ENCODE results near the gene NUB1. TPM values are rescaled to one million over a fixed set of nuclear protein-coding genes. Genes with fewer than 3 reads are reported as not detected.

The NUB1 gene
- total and polyA plus RNA-seq, 7 experiments from 2014 or later, result 58.1 to 116 (median 80.1) TPM

DNA sequence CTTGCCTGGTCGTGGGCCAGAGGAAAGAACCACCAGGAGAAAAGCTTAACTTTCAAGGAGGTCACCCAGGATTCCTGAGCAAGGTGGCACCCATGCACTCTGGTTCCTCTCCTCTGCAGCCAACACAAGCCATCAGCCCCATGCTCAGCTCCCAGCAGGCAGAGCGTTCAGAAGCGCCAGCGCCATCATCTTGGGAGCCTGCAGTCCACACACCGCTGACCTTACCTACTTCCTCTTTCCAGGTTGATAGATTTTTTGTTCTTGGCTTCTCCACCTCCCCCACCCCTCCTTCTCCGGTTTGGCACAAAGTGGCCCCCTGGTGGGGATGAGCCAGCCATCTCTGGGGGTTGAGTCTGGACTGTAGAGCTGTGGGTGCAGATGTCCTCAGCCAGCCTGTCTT lies 69.9 kb downstream of the NUB1 start:
- H3K4me3 ChIP-seq (ENCODE audit: low read length), result no peak overlapping the region
- Mint-ChIP-seq H3K36me3 (no peaks in the 10 kb centered on the region), H3K4me3 (peak overlapping the region in 2 of 10 donors; percentile 5 to 82), H3K27me3 (peaks cover 19 to 69% (median 27%) of the 10 kb centered on the region in 5 donors), H3K27ac (no peak overlapping the region), H3K9me3 (no peaks in the 10 kb centered on the region), H3K4me1 (peaks cover 11 to 24% (median 19%) of the 10 kb centered on the region in 7 donors)
- H3K36me3 ChIP-seq (ENCODE audit: control insufficient read depth in 2 of 3, insufficient read depth in 3 of 3, low read length in 3 of 3), result no peaks in the 10 kb centered on the region
- intact Hi-C loops (cut with micrococcal nuclease), result loop anchor here in 1 of 2 donors (5.0 kb wide), 1 partner anchor 36 kb away; no protein-coding TSS in a partner anchor
- DNase-seq, result no peak
- POLR2A ChIA-PET, result no interaction called here
- H3K9me3 ChIP-seq (ENCODE audit: control insufficient read depth in 2 of 3, low read length in 3 of 3), result no peaks in the 10 kb centered on the region
- CTCF ChIA-PET, result interaction anchor here (1.0 to 1.1 kb wide), 2 partner anchors 26 to 43 kb away, joined by 3 read pairs; no protein-coding TSS in a partner anchor
- no peak overlapping the region for H3K27ac ChIP-seq (ENCODE audit: low read depth, low read length)
- H3K4me1 ChIP-seq (ENCODE audit: control insufficient read depth in 2 of 2, insufficient read depth in 2 of 2, low read length in 2 of 2), result peaks cover 11 to 24% of the 10 kb centered on the region in 2 donors
- ATAC-seq, result no peak
- peaks cover 0 to 8% of the 10 kb centered on the region in 2 donors for H3K27me3 ChIP-seq (ENCODE audit: control insufficient read depth in 2 of 2, insufficient read depth in 2 of 2, low read length in 2 of 2)

DNA sequence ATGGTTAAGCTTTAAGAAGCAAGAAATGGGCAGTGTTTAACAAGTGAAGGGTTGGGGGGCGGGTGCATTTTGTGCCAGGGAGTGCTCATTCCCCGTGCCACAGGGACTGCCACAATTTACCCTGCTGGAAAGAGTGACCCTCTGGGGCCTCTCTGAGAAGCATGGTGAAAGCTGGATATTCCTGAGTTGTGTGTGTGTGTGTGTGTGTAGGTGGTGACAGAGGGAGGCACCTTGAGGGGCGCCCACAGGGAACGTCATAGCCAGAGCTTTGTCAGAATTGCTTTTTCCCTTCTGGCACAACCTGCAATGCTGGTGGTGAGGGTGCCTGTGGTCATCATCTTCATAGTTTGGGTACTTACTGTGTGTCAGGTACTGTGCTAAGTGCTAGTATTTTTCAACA lies 70.7 kb downstream of the NUB1 start:
- DNase-seq (no peak), ATAC-seq (no peak)
- Histone ChIP-seq H3K27ac (ENCODE audit: low read depth, low read length) (no peak overlapping the region), H3K4me3 (ENCODE audit: low read length) (no peak overlapping the region), H3K36me3 (ENCODE audit: control insufficient read depth in 2 of 3, insufficient read depth in 3 of 3, low read length in 3 of 3) (no peaks in the 10 kb centered on the region), H3K27me3 (ENCODE audit: control insufficient read depth in 2 of 2, insufficient read depth in 2 of 2, low read length in 2 of 2) (peaks cover 0 to 8% of the 10 kb centered on the region in 2 donors), H3K4me1 (ENCODE audit: control insufficient read depth in 2 of 2, insufficient read depth in 2 of 2, low read length in 2 of 2) (peaks cover 11 to 24% of the 10 kb centered on the region in 2 donors), H3K9me3 (ENCODE audit: control insufficient read depth in 2 of 3, low read length in 3 of 3) (no peaks in the 10 kb centered on the region)
- Mint-ChIP-seq H3K27ac (no peak overlapping the region), H3K4me1 (peaks cover 11 to 24% (median 19%) of the 10 kb centered on the region in 7 donors), H3K36me3 (no peaks in the 10 kb centered on the region), H3K9me3 (peaks cover 0 to under 1% (median 0%) of the 10 kb centered on the region in 11 donors), H3K4me3 (no peak overlapping the region), H3K27me3 (peaks cover 19 to 70% (median 27%) of the 10 kb centered on the region in 5 donors)
- intact Hi-C loops (cut with micrococcal nuclease), result loop anchor here in 1 of 2 donors (5.0 kb wide), 1 partner anchor 35 kb away; no protein-coding TSS in a partner anchor
- POLR2A ChIA-PET, result interaction anchor here (0.6 kb wide), 1 partner anchor 41 kb away, joined by 5 read pairs; no protein-coding TSS in a partner anchor
- CTCF ChIA-PET, result interaction anchor here (1.0 to 1.1 kb wide), 2 partner anchors 25 to 44 kb away, joined by 3 read pairs; no protein-coding TSS in a partner anchor

DNA sequence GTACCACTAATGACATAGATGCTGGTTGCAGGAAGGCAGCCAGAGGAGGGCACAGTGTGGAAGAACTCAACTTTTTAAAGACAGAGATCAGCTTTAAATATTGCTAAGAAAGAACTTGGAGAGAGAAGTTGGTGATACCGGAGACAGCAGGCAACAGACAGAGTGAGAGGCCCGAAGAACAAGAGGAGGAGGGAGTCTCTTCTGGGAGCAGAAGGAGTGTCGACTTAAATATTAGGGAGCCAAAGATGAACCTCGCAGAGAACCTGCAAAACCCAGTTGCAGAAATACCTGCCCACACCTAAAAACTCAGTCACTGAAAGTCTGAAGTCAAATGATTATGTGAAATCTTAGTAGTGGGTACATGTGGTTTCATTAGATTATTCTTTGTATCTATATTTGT lies 71.6 kb downstream of the NUB1 start:
- H3K36me3 ChIP-seq (ENCODE audit: control insufficient read depth in 2 of 3, insufficient read depth in 3 of 3, low read length in 3 of 3), result no peaks in the 10 kb centered on the region
- CTCF ChIA-PET, result no interaction called here
- H3K4me3 Mint-ChIP-seq, result no peak overlapping the region
- no peak for ATAC-seq
- H3K9me3 Mint-ChIP-seq, result peaks cover 0 to 4% (median 2%) of the 10 kb centered on the region in 11 donors
- H3K27me3 ChIP-seq (ENCODE audit: control insufficient read depth in 2 of 2, insufficient read depth in 2 of 2, low read length in 2 of 2), result peaks cover 0 to 4% of the 10 kb centered on the region in 2 donors
- H3K27ac ChIP-seq (ENCODE audit: low read depth, low read length), result no peak overlapping the region
- POLR2A ChIA-PET, result no interaction called here
- intact Hi-C loops (cut with micrococcal nuclease), result loop anchor here in 1 of 2 donors (5.0 kb wide), 1 partner anchor 34 kb away; no protein-coding TSS in a partner anchor
- peaks cover 11 to 24% (median 19%) of the 10 kb centered on the region in 7 donors for H3K4me1 Mint-ChIP-seq
- H3K4me1 ChIP-seq (ENCODE audit: control insufficient read depth in 2 of 2, insufficient read depth in 2 of 2, low read length in 2 of 2), result peaks cover 11 to 24% of the 10 kb centered on the region in 2 donors
- no peak overlapping the region for H3K27ac Mint-ChIP-seq
- DNase-seq, result no peak
- H3K4me3 ChIP-seq (ENCODE audit: low read length), result no peak overlapping the region
- peaks cover 0 to 3% (median 0%) of the 10 kb centered on the region in 5 donors for H3K36me3 Mint-ChIP-seq
- no peaks in the 10 kb centered on the region for H3K9me3 ChIP-seq (ENCODE audit: control insufficient read depth in 2 of 3, low read length in 3 of 3)
- H3K27me3 Mint-ChIP-seq, result peaks cover 19 to 72% (median 27%) of the 10 kb centered on the region in 5 donors

DNA sequence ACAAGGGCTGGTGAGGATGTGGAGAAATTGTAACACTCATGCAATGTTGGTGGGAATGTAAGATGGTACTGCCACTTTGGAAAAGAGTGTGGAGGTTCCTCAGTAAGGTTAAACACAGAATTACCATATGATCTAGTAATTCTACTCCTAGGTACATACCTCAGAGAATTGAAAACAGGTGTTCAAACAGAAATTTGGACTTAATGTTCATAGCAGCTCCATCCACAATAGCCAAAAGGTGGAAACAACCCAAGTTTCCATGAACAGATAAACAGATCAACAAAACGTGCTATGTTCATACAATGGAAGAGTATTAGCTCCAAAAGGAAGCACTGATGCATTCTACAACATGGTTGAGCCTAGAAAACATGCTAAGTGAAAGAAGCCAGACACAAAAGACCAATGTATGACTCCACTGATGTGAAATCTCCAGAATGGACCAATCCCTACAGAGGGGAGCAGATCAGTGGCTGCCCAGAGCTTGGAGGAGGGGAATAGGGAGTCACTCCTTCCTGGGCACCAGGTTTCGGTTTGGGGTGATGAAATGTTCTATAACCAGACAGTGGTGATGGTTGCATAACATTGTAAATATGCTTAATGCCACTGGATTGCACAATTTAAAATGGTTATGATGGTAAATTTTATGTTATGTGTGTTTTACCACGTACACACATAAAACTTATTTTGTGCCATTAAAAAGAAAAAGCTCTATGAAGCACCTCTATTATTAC lies 73.9 kb downstream of the NUB1 start:
- H3K4me3 ChIP-seq (ENCODE audit: low read length), result no peak overlapping the region
- H3K4me1 Mint-ChIP-seq, result peaks cover 4 to 16% (median 11%) of the 10 kb centered on the region in 7 donors
- H3K9me3 ChIP-seq (ENCODE audit: control insufficient read depth in 2 of 3, low read length in 3 of 3), result peaks cover 0 to 7% (median 3%) of the 10 kb centered on the region in 3 experiments
- peaks cover 4 to 7% of the 10 kb centered on the region in 2 donors for H3K4me1 ChIP-seq (ENCODE audit: control insufficient read depth in 2 of 2, insufficient read depth in 2 of 2, low read length in 2 of 2)
- DNase-seq, result no peak
- H3K27me3 ChIP-seq (ENCODE audit: control insufficient read depth in 2 of 2, insufficient read depth in 2 of 2, low read length in 2 of 2), result no peaks in the 10 kb centered on the region
- peaks cover 0 to 9% (median 0%) of the 10 kb centered on the region in 5 donors for H3K36me3 Mint-ChIP-seq
- no peak overlapping the region for H3K4me3 Mint-ChIP-seq
- intact Hi-C loops (cut with micrococcal nuclease), result loop anchor here in 1 of 2 donors (2.0 kb wide), 1 partner anchor 13 kb away; no protein-coding TSS in a partner anchor
- ChIA-PET CTCF (interaction anchor here (1.3 kb wide), 1 partner anchor 32 kb away, joined by 4 read pairs; no protein-coding TSS in a partner anchor), POLR2A (interaction anchor here (0.7 kb wide), 1 partner anchor 699 kb away, joined by 3 read pairs; the partner anchor contains the start of gene GIMAP1)
- H3K27ac Mint-ChIP-seq, result no peak overlapping the region
- peaks cover 0 to 18% (median 6%) of the 10 kb centered on the region in 11 donors for H3K9me3 Mint-ChIP-seq
- no peak overlapping the region for H3K27ac ChIP-seq (ENCODE audit: low read depth, low read length)
- H3K36me3 ChIP-seq (ENCODE audit: control insufficient read depth in 2 of 3, insufficient read depth in 3 of 3, low read length in 3 of 3), result no peaks in the 10 kb centered on the region
- peak; percentile 87 for ATAC-seq
- peaks cover 15 to 65% (median 19%) of the 10 kb centered on the region in 5 donors for H3K27me3 Mint-ChIP-seq

DNA sequence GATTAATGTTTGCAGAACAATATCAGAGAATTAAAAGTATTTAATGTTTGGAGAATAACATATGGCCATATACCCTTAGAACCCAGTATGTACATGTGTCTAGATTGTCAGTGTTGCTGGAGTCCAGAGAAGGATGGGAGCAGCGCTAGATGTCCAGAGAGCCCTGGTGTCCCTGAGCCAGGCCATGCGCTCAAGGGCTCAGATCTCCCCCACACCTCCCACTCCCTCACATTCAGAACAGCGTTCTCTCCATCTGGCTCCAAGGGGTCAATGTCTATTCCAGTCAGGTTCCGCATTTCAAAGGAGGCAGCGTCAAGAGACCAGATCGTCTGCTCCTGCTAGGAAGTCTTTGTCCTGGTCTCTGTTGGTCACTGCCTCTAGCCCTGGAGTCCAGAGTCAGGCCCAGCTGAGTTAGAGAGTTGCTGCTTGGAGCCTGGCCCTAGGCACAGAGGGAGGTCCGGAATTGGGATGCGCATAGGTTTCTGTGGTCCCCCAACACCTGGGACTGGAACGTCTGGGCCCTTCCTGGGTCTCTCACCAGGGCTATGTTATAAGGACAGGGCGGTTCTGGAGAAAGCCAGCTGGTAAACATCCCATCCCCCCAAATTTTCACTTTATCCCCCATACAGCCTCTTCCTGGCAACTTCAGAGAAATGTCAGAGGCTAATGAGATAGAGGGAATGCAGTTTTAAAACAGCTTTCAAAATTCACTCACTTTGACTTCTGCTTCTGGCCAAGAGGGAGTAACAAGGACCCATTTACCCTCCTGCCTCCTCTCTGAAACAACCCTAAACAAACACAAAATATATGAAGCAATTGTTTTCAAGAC lies 74.7 kb downstream of the NUB1 start:
- Histone ChIP-seq H3K27ac (ENCODE audit: low read depth, low read length) (no peak overlapping the region), H3K4me1 (ENCODE audit: control insufficient read depth in 2 of 2, insufficient read depth in 2 of 2, low read length in 2 of 2) (peaks cover 0 to 2% of the 10 kb centered on the region in 2 donors), H3K27me3 (ENCODE audit: control insufficient read depth in 2 of 2, insufficient read depth in 2 of 2, low read length in 2 of 2) (no peaks in the 10 kb centered on the region), H3K4me3 (ENCODE audit: low read length) (no peak overlapping the region), H3K36me3 (ENCODE audit: control insufficient read depth in 2 of 3, insufficient read depth in 3 of 3, low read length in 3 of 3) (no peaks in the 10 kb centered on the region), H3K9me3 (ENCODE audit: control insufficient read depth in 2 of 3, low read length in 3 of 3) (peaks cover 0 to 7% (median 3%) of the 10 kb centered on the region in 3 experiments)
- Mint-ChIP-seq H3K4me1 (peaks cover 0 to 13% (median 5%) of the 10 kb centered on the region in 7 donors), H3K4me3 (no peak overlapping the region), H3K9me3 (peaks cover 0 to 18% (median 6%) of the 10 kb centered on the region in 11 donors), H3K27ac (no peak overlapping the region), H3K36me3 (peaks cover 0 to 9% (median 0%) of the 10 kb centered on the region in 5 donors), H3K27me3 (peaks cover 7 to 61% (median 11%) of the 10 kb centered on the region in 5 donors)
- ChIA-PET CTCF (interaction anchor here (1.3 kb wide), 1 partner anchor 32 kb away, joined by 4 read pairs; no protein-coding TSS in a partner anchor), POLR2A (interaction anchor here (0.7 kb wide), 1 partner anchor 700 kb away, joined by 3 read pairs; the partner anchor contains the start of gene GIMAP1)
- DNase-seq, result no peak
- intact Hi-C loops (cut with micrococcal nuclease), result no loop called here
- no peak for ATAC-seq

DNA sequence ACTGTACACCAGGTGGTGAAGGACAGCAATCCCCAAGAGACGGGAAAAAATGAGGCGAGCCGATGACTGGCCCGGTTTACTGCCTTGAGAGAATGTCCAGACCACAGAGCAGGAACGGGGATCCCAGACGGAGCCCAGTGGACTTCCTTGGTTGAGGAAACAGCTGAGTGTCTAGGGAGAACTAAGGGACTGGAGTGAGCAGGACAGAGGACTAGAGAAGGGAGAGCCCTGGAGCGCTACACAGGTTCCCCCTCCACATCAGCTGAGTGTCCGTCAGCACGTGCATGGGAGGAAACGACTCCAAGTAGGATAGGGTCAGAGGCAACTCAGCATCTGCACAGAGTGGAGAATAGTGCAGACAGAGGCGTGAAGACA lies 75.3 kb downstream of the NUB1 start:
- intact Hi-C loops (cut with micrococcal nuclease), result no loop called here
- Histone ChIP-seq H3K36me3 (ENCODE audit: control insufficient read depth in 2 of 3, insufficient read depth in 3 of 3, low read length in 3 of 3) (no peaks in the 10 kb centered on the region), H3K4me1 (ENCODE audit: control insufficient read depth in 2 of 2, insufficient read depth in 2 of 2, low read length in 2 of 2) (no peaks in the 10 kb centered on the region), H3K4me3 (ENCODE audit: low read length) (no peak overlapping the region), H3K9me3 (ENCODE audit: control insufficient read depth in 2 of 3, low read length in 3 of 3) (peaks cover 0 to 7% (median 3%) of the 10 kb centered on the region in 3 experiments), H3K27me3 (ENCODE audit: control insufficient read depth in 2 of 2, insufficient read depth in 2 of 2, low read length in 2 of 2) (no peaks in the 10 kb centered on the region), H3K27ac (ENCODE audit: low read depth, low read length) (no peak overlapping the region)
- DNase-seq (no peak), ATAC-seq (no peak)
- H3K4me1 Mint-ChIP-seq, result peaks cover 0 to 13% (median 4%) of the 10 kb centered on the region in 7 donors
- CTCF ChIA-PET, result no interaction called here
- H3K27ac Mint-ChIP-seq, result no peak overlapping the region
- peaks cover 2 to 60% (median 7%) of the 10 kb centered on the region in 5 donors for H3K27me3 Mint-ChIP-seq
- POLR2A ChIA-PET, result no interaction called here
- no peak overlapping the region for H3K4me3 Mint-ChIP-seq
- peaks cover 0 to 9% (median 4%) of the 10 kb centered on the region in 5 donors for H3K36me3 Mint-ChIP-seq
- peaks cover 0 to 18% (median 8%) of the 10 kb centered on the region in 11 donors for H3K9me3 Mint-ChIP-seq
